ENCODE data around the gene SNTB2.
A peak's percentile ranks its signal among the peaks of the same experiment; 100 is the strongest.
"Not testable (repeated sequence)": the region's sequence is repeated elsewhere in the genome, so short reads cannot be mapped to it uniquely, and the experiment has no call there.

The SNTB2 gene

GRCh38 chr16:69237296-69237695 is 50.3 kb downstream of the SNTB2 start:
- DNase-seq = no peak

GRCh38 chr16:69239851-69240250 is 52.9 kb downstream of the SNTB2 start:
- no peak for DNase-seq

GRCh38 chr16:69240331-69240730 is 53.4 kb downstream of the SNTB2 start:
- no peak for DNase-seq

GRCh38 chr16:69241926-69242325 is 55.0 kb downstream of the SNTB2 start:
- no peak for DNase-seq

GRCh38 chr16:69243479-69243878 is 56.5 kb downstream of the SNTB2 start:
- no peak for DNase-seq

- no peak for DNase-seq
Measured at GRCh38 chr16:69244336-69244735, 57.4 kb downstream of the SNTB2 start.

GRCh38 chr16:69250081-69250480 is 63.1 kb downstream of the SNTB2 start:
- DNase-seq = no peak

- DNase-seq = no peak
Measured at GRCh38 chr16:69253870-69254341, 66.9 kb downstream of the SNTB2 start.

GRCh38 chr16:69259428-69259764 is 72.4 kb downstream of the SNTB2 start:
- DNase-seq = not testable (repeated sequence)

- no peak for DNase-seq
Measured at GRCh38 chr16:69260019-69260418, 73.1 kb downstream of the SNTB2 start.

- DNase-seq = no peak
Measured at GRCh38 chr16:69260506-69260905, 73.5 kb downstream of the SNTB2 start.

- no peak for DNase-seq
Measured at GRCh38 chr16:69266334-69267063, 79.5 kb downstream of the SNTB2 start.

GRCh38 chr16:69267633-69268032 is 80.7 kb downstream of the SNTB2 start:
- no peak for DNase-seq

- peak in 2 of 4 experiments; percentile 18 to 48 for DNase-seq
Measured at GRCh38 chr16:69270395-69270794, 83.4 kb downstream of the SNTB2 start.

- DNase-seq = no peak
Measured at GRCh38 chr16:69270831-69271230, 83.9 kb downstream of the SNTB2 start.

- no peak for DNase-seq
Measured at GRCh38 chr16:69273009-69273408, 86.0 kb downstream of the SNTB2 start.

- no peak for DNase-seq
Measured at GRCh38 chr16:69274699-69275235, 87.8 kb downstream of the SNTB2 start.

- DNase-seq = no peak
Measured at GRCh38 chr16:69276148-69277115, 89.5 kb downstream of the SNTB2 start.

- DNase-seq = no peak
Measured at GRCh38 chr16:69277413-69277812, 90.4 kb downstream of the SNTB2 start.

- no peak for DNase-seq
Measured at GRCh38 chr16:69283851-69284250, 96.9 kb downstream of the SNTB2 start.

GRCh38 chr16:69285240-69285639 is 98.3 kb downstream of the SNTB2 start:
- DNase-seq = no peak

GRCh38 chr16:69286941-69287713 is 100.2 kb downstream of the SNTB2 start:
- DNase-seq = peak; percentile 60 to 87 (median 69)

- not testable (repeated sequence) for DNase-seq
Measured at GRCh38 chr16:69291657-69292056, 104.7 kb downstream of the SNTB2 start.

Measured in suppressor macrophage (primary cell).